GM12891 (cell line): ENCODE data around the gene FGFR2.
"Not testable (repeated sequence)": the region's sequence is repeated elsewhere in the genome, so short reads cannot be mapped to it uniquely, and the experiment has no call there.

Experiments used
- DNase-seq: peaks from one replicate; pipeline ENCODE4 v3.0.0; 2011; ENCODE audit warnings: low spot score; ENCODE audit not compliant: insufficient read length
- FAIRE-seq: peaks from 2 replicates; lab custom pipeline; 2011; peaks lifted over from hg19 to GRCh38; lab: Jason Lieb, UNC
- PAX5 ChIP-seq: IDR thresholded peaks from 2 replicates; pipeline ENCODE4 v1.6.1; 2011; ENCODE audit warnings: low read length, moderate library complexity, mild to moderate bottlenecking; ENCODE audit not compliant: insufficient read depth, severe bottlenecking
- POLR2A ChIP-seq: IDR thresholded peaks from 2 replicates; pipeline ENCODE4 v1.6.1; 2011; ENCODE audit warnings: low read depth, low read length, control low read depth
- POLR2AphosphoS5 ChIP-seq: IDR thresholded peaks from 2 replicates; pipeline ENCODE4 v1.6.1; 2011; ENCODE audit warnings: low read depth, low read length, control low read depth
- POU2F2 ChIP-seq: IDR thresholded peaks from 2 replicates; pipeline ENCODE4 v1.6.1; 2011; ENCODE audit warnings: low read depth, mild to moderate bottlenecking, control low read depth, low read length, moderate library complexity
- SPI1 ChIP-seq: IDR thresholded peaks from 2 replicates; pipeline ENCODE4 v1.6.1; 2011; ENCODE audit warnings: low read depth, low read length, control low read depth
- TAF1 ChIP-seq: IDR thresholded peaks from 2 replicates; pipeline ENCODE4 v1.6.1; 2011; ENCODE audit warnings: low read depth, low read length, control low read depth

FGFR2 gene

GRCh38 chr10:121527690-121528089, 70.6 kb downstream of the FGFR2 start:
- TF ChIP-seq POLR2A, result no peak
- TF ChIP-seq POLR2AphosphoS5, result no peak
- TF ChIP-seq SPI1, result no peak
- no peak for TF ChIP-seq POU2F2
- TF ChIP-seq PAX5, result no peak
- TF ChIP-seq TAF1, result no peak
- FAIRE-seq, result no peak
- DNase-seq, result no peak

GRCh38 chr10:121526801-121527221, 71.4 kb downstream of the FGFR2 start:
- no peak for DNase-seq
- TF ChIP-seq SPI1 (0 out of 2 replicates have a peak, but pooled peaks have one; percentile 11), TAF1 (no peak)

GRCh38 chr10:121526135-121526790, 72.0 kb downstream of the FGFR2 start:
- DNase-seq, result no peak
- FAIRE-seq, result no peak

More at GRCh38 chr10:121526801-121527221, 71.4 kb downstream of the FGFR2 start:
- no peak for FAIRE-seq

GRCh38 chr10:121525251-121526134, 72.8 kb downstream of the FGFR2 start:
- TF ChIP-seq TAF1 (no peak), SPI1 (no peak), POLR2AphosphoS5 (no peak), POU2F2 (no peak)
- no peak for DNase-seq
- no peak for FAIRE-seq

More at GRCh38 chr10:121526135-121526790, 72.0 kb downstream of the FGFR2 start:
- TF ChIP-seq PAX5 (no peak), TAF1 (no peak), POLR2A (no peak), SPI1 (no peak), POLR2AphosphoS5 (no peak), POU2F2 (no peak)

- DNase-seq, result no peak
- TF ChIP-seq POLR2A (no peak), POU2F2 (no peak), SPI1 (no peak), TAF1 (no peak), PAX5 (no peak), POLR2AphosphoS5 (no peak)
Observed at GRCh38 chr10:121524157-121524817, 74.0 kb downstream of the FGFR2 start.

GRCh38 chr10:121522831-121523230, 75.4 kb downstream of the FGFR2 start:
- TF ChIP-seq POLR2A (no peak), POU2F2 (no peak), SPI1 (no peak), POLR2AphosphoS5 (no peak), PAX5 (no peak), TAF1 (no peak)
- FAIRE-seq (no peak), DNase-seq (no peak)

More at GRCh38 chr10:121524157-121524817, 74.0 kb downstream of the FGFR2 start:
- no peak for FAIRE-seq

- FAIRE-seq, result no peak
- TF ChIP-seq POLR2AphosphoS5 (no peak), PAX5 (no peak), POLR2A (no peak)
- no peak for DNase-seq
Observed at GRCh38 chr10:121521794-121522556, 76.3 kb downstream of the FGFR2 start.

GRCh38 chr10:121520526-121520925, 77.7 kb downstream of the FGFR2 start:
- not testable (repeated sequence) for DNase-seq, FAIRE-seq

- no peak for FAIRE-seq
- TF ChIP-seq TAF1 (no peak), POLR2A (no peak), POU2F2 (no peak), PAX5 (no peak), POLR2AphosphoS5 (no peak), SPI1 (no peak)
- no peak for DNase-seq
Observed at GRCh38 chr10:121519901-121520493, 78.2 kb downstream of the FGFR2 start.
